ENCODE results near the gene NPY4R2.
"Not testable (repeated sequence)": the region's sequence is repeated elsewhere in the genome, so short reads cannot be mapped to it uniquely, and the experiment has no call there.

DNA sequence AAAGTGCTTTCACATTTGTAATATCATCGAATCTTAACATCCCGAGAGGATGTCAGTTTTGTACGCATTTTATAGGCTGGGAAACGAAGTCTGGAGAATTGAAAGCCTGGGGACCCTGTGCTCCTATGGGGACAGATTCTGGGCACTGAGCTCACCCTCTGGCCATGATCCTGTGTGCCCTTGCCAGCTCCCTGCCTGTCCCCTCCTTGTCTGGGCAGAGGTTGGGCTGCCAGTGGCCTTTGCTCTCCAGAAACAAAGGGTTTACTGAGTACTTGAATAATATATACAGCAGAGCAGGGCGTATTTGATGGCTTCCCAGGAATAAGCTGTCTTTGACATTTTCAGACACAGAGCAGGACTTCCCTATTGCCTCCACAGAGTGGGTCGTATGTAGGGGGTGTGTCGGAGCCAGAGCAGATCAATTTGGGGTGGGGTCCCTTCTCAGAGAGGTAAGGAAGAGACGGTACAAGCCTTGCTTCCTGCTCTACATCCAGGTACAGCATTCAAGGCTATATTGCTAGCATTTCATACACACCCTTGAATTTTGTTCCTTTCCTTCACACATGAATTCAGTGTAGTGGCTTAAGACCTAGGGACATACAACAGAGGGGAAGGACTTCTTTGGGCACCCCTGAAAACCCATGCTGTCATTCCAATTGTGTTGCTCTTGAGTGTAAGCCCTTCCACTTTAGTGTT lies 46.8 kb upstream of the NPY4R2 start:
- TF ChIP-seq, protein P1, sequence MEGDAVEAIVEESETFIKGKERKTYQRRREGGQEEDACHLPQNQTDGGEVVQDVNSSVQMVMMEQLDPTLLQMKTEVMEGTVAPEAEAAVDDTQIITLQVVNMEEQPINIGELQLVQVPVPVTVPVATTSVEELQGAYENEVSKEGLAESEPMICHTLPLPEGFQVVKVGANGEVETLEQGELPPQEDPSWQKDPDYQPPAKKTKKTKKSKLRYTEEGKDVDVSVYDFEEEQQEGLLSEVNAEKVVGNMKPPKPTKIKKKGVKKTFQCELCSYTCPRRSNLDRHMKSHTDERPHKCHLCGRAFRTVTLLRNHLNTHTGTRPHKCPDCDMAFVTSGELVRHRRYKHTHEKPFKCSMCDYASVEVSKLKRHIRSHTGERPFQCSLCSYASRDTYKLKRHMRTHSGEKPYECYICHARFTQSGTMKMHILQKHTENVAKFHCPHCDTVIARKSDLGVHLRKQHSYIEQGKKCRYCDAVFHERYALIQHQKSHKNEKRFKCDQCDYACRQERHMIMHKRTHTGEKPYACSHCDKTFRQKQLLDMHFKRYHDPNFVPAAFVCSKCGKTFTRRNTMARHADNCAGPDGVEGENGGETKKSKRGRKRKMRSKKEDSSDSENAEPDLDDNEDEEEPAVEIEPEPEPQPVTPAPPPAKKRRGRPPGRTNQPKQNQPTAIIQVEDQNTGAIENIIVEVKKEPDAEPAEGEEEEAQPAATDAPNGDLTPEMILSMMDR (IDR thresholded peaks at IDR 0.05; ENCODE audit: extremely low read depth in 1 of 2, insufficient read depth in 1 of 2, low read depth in 1 of 2, low read length in 2 of 2) = not testable (repeated sequence)
- TF ChIP-seq POLR2AphosphoS5 (IDR thresholded peaks at IDR 0.05; ENCODE audit: insufficient read depth, low read depth, low read length); POLR2A (IDR thresholded peaks at IDR 0.05; ENCODE audit: low read depth, low read length); MYC (IDR thresholded peaks at IDR 0.05; ENCODE audit: low read depth, low read length); EZH2 (IDR thresholded peaks at IDR 0.05; ENCODE audit: borderline replicate concordance, low read depth, low read length, severe bottlenecking); FOS (IDR thresholded peaks at IDR 0.05; ENCODE audit: borderline replicate concordance, insufficient read depth, low read length); JUN (IDR thresholded peaks at IDR 0.05; ENCODE audit: borderline replicate concordance, insufficient read depth, insufficient read length, low read depth): not testable (repeated sequence)
- TF ChIP-seq, protein P2, sequence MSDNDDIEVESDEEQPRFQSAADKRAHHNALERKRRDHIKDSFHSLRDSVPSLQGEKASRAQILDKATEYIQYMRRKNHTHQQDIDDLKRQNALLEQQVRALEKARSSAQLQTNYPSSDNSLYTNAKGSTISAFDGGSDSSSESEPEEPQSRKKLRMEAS (IDR thresholded peaks at IDR 0.05; ENCODE audit: insufficient read depth, insufficient read length) = not testable (repeated sequence)

Measured in endothelial cell of umbilical vein (primary cell).